NOMO-1 (cell line): ENCODE measurements around the gene ANO6.
A peak's percentile ranks its signal among the peaks of the same experiment; 100 is the strongest.
"Not testable (repeated sequence)": the region's sequence is repeated elsewhere in the genome, so short reads cannot be mapped to it uniquely, and the experiment has no call there.

ENCODE experiments used
- DNase-seq, 2 experiments: peaks; one replicate each; lab custom pipeline; 2025; ENCODE audit not compliant: unreplicated experiment in 2 of 2; lab: John Stamatoyannopoulos, UW

Gene ANO6

DNA sequence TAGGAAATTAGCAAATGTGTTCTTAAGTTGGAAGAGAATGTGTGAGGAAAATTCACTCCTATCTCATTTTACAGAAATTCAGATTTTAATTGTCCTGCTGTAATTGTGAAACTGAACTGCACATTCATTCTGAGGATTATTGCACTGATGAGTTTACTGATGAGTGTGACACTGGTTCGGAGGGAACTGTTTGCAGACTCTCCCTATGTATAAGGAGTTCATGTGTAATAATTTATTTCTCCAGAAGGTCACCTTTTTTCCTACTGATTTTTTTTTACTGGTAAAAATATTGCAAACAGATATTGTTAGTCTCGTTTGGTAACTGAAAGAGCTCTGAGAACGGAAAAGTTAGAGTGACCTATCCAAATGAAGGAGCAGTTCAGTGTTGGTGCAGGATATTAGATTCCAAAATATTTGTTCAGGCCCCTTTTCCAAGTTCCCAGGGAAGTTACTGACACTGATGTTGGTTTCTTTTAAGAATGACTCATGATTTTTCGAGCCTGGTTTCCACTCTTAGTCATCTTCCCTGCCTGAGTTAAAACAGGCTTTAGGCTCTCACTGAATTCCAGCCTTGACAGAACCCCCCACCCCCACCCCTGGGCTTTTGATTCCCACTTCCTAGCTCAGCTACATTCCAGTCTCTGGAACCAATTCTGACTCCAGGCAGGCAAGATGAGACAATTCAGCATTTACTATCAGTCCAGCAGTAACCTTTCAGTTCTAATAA, 18.4 kb downstream of the ANO6 start:
- DNase-seq, result no peak

DNA sequence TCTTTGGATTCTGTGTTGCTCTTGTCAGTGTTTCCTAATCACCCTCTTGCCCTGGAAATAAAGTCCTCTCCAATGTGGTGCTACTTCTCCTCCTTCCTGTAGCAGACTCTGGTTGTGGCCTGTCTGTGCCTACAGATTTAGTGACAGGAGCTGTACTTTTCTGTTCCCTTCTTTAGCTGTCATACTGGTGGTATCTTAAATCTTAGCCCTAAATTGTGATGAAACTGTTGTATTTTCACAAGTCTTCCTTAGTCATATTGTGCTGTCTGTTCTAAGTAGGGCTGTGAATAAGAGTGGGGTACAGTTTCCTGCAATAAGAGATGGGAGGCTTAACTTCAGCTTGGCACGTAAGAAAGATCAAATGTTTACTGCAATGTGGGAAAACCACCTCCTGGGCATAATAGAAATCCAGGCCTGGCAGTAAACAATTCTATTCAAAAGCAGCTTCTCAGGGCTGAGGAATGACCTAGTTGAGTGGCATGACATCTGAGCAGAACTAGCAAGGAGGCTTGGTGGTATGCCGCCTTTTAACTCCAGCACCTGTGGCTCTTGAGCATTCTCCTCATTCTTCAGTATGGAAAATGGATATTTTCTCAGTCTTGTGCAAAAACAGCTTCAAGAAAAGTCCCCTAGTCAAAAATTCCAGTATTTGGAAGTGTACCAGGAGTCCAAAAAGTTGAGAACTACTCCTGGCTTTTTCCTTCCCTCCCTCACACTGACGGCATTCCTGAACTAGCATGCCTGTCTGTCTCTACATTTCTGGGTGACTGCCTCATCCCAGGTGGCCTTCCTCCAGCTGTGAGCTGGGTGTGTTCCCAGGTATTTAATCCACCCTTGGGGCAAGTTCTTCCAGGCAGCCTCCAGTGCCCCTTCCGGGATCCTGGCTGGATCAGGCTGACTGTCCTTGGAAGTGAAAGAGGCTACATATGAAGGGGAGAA, 19.5 kb downstream of the ANO6 start:
- DNase-seq, result peak in 1 of 2 experiments; percentile 33

DNA sequence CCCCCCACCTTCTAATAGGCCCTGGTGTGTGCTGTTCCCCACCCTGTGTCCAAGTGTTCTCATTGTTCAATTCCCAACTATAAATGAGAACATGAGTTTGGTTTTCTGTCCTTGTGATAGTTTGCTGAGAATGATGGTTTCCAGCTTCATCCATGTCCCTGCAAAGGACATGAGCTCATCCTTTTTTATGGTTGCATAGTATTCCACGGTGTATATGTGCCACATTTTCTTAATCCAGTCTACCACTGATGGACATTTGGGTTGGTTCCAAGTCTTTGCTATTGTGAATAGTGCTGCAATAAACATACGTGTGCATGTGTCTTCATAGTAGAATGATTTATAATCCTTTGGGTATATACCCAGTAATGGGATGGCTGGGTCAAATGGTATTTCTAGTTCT, 20.5 kb downstream of the ANO6 start:
- DNase-seq, result not testable (repeated sequence)

DNA sequence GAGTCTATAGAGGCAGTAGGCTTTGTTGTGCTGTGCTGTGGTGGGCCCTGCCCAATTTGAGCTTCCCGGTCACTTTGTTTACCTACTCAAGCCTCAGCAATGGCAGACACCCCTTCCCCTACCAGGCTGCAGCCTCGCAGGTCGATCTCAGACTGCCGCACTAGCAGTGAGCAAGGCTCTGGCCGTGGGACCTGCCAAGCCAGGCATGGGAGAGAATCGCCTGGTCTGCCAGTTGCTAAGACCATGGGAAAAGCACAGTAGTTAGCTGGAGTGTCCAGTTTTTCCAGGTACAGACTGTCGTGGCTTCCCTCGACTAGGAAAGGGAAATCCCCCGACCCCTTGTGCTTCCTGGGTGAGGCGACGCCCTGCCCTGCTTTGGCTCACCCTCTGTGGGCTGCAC, 26.3 kb downstream of the ANO6 start:
- DNase-seq, result no peak

DNA sequence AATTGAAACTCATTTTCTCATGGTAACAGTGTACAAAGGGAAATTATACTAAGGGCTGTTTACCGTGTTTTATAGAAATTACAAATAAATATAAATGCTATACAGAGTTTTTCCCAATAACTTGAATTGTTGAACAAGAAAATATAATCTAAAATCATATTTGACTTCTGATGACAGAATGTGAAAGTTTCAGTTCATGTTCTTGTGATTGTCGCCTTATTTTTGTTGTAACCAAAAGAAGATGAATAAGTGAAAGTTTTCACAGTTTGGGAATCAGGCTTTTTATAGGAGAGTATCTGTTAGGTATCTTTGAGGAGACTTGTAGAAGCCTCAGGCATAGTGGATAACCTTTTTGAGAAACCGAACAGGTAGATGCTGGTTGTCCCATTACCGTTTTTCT, 28.1 kb downstream of the ANO6 start:
- DNase-seq, result no peak

DNA sequence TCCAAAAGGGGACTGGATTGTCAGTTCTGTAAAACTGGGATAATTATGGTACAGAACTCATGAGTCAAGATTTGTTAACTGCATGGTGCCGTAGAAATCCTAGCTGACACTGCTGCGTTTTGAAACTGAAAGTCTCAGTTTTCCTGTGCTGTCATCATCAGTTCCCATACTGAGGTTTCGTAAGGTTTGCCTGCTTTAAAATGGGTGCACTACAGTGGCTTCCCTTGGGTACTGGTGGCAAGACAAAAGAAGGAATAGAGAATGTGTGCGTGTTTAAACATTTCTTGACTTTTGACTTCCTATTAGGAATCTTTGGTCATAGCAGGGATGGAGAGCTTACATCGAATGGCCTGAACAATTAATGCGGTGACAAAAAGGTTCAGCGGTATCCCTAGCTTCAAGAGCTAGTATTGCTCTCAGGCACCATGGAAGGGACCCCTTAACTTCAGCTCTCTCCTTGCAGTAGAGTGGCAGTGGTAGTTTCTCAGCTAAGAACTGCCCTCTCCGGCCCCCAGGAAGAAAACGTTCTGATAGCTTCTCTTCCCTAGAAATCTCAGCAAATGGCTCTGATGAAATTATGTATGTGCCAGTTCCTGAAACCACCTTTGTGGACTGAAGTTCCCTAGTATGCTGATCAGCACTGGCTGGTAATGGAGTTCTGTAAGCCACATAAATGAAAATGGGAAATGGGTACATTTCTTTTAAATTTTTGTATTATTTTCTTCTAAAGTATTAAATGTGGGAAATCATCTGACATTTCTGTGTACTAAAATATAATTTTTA, 28.9 kb downstream of the ANO6 start:
- peak; percentile 56 to 81 for DNase-seq

- DNase-seq, result no peak
These were observed 30.3 kb downstream of the ANO6 start for GRCh38 chr12:45246236-45246635.

DNA sequence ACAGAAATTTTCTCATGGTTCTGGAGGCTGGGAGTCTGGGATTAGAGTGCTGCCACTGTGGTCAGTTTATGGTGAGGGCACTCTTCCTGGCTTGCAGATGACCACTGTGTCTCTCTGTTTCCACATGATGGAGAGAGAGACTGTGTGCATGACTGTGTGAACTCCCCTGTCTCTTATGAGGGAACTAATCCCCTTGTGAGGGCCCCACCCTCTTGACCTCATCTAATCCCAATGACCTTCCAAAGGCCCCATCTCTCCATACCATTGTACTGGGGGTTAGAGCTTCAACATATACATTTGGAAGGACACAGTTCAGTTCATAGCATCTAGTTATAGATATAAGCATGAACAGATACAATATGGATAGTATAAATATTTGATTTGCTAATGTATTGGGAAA, 31.7 kb downstream of the ANO6 start:
- DNase-seq, result no peak

- no peak for DNase-seq
These were observed 32.2 kb downstream of the ANO6 start for GRCh38 chr12:45248095-45248494.

GRCh38 chr12:45254254-45254653, 38.4 kb downstream of the ANO6 start:
- no peak for DNase-seq

GRCh38 chr12:45256721-45257120, 40.8 kb downstream of the ANO6 start:
- no peak for DNase-seq

DNA sequence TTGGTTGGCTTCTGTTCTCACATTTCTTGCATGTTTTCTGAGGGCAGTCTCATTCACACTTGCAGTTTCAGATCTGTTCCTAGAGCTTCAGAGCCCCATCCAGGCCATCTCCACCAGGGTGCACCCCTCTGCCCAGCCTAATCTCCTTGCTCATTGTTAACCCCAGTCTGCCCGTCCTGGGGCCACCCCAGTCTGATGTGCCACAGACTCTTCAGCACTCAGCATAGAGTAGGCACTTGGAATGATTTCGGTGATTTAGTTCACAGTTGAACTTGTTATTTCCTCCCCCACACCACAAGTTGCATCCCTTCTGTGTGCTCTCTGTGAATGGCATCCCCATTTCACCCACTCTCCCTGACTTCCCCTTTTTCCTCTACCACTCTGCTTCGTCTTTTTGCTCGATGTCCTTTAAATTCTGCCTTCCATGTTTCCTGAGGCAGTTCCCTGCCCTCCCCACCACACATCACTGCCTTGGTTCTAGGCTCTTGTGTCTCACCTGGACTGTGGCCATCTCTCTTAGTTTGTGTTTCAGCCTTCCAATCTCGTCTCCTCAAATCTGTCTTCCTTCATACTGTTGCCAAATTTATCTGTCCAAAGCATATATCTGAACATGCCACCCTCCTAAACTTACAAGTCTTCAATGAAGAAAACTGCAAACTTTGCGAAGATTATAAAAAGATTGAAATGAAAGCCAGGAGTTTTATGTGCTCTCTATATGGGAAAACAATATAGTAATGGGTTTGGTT, 41.5 kb downstream of the ANO6 start:
- peak; percentile 68 to 72 for DNase-seq

GRCh38 chr12:45259675-45260074, 43.8 kb downstream of the ANO6 start:
- no peak for DNase-seq

DNA sequence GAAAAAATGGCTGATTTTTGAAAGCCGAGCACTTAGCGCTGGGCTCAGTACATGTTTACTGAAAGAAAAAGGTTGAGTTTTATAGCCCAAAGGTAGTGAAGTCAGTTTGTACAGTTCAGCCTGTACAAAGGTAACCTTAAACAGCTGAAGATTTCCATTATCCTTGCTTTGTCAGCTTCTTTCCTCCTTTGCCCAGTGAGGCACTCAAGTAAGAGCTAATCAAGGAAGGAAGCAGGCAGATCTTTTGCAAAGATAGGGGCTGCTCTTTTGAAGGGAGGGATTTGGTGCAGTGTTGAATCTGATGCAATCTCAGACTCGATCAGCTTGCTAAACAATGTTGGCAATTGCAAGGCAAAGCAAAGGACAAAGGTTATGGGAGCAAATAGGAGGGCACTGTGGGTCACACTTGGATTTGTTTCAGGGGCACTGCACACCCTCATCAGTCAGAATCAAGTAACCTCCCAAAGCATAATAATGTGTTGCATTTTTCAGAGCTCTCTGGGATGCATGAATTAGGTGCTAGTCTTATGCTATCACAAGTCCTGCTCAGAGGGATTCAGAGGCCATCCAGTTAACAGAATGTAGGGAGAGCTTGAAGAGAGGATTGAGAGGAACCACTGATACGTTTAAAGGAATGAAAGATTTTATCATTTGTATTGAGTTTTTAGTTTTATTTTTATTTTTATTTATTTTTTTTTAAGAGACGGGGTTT, 44.4 kb downstream of the ANO6 start:
- DNase-seq, result peak; percentile 10 to 33

DNA sequence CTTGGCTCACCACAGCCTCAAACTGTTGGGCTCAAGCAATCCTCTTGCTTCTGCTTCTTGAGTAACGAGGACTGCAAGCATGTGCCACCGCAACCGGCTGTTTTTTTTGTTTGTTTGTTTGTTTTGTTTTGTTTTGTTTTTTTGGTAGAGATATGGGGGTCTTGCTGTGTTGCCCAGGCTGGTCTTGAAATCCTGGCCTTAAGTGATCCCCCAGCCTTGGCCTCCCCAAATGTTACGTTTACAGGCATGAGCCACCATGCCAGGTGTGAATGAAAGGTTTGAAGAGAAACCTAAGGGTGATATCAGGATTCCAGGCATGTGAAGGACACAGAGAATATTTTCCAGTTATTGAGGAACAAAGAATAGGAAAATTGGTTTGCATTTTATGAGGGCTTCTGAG, 45.0 kb downstream of the ANO6 start:
- DNase-seq, result no peak

DNA sequence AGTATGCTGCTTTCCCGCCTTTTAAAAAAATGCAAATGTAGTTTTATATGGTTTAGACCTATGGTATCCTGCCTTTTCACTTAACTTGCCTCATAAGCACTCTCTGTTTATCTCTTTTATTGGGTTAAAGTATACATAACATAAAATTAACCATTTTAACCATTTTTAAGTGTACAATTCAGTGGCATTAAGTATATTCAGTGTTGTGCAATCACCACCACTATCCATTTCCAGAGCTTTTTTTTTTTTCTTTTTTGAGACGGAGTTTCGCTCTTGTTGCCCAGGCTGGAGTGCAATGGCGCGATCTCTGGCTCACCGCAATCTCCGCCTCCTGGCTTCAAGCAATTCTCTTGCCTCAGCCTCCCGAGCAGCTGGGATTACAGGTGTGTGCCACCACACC, 46.3 kb downstream of the ANO6 start:
- DNase-seq, result not testable (repeated sequence)

- no peak for DNase-seq
These were observed 47.7 kb downstream of the ANO6 start for GRCh38 chr12:45263587-45263986.

GRCh38 chr12:45268672-45269411, 52.9 kb downstream of the ANO6 start:
- DNase-seq, result no peak

DNA sequence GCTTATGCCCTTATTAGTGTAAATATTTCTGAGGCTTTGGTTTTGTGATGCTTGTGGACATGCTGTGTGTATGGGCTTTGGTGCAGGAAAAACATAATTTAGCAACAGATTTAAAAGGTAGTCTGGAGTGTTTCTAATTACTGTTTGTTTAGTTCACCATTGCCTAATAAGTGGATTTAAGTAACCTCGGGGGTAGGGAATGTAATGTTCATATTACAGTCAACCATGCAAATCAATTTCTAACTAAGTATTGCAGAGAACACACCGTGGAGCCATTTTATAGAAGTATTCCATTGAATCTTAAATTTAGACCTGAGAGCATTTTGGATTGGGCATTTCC, 53.5 kb downstream of the ANO6 start:
- DNase-seq, result no peak
